ENCODE data around the gene CRIP1.

The CRIP1 gene

GRCh38 chr14:105440992-105441391 is 45.7 kb upstream of the CRIP1 start:
- H3K27me3 ChIP-seq (replicated peaks in 2 of 5; ENCODE audit: control insufficient read depth in 4 of 5, insufficient read depth in 5 of 5, low read length in 4 of 5): no peaks in the 10 kb centered on the region
- POLR2A ChIA-PET: no interaction called here
- DNase-seq: no peak
- peaks cover 2 to 64% (median 38%) of the 10 kb centered on the region in 4 experiments for H3K36me3 ChIP-seq (ENCODE audit: control insufficient read depth in 4 of 4, insufficient read depth in 4 of 4, low read length in 3 of 4)
- H3K4me3 ChIP-seq (ENCODE audit: control insufficient read depth in 1 of 7, extremely low read depth in 1 of 7, insufficient read depth in 4 of 7, low read depth in 2 of 7, low read length in 6 of 7): no peak overlapping the region
- CTCF ChIA-PET: no interaction called here
- WGBS (ENCODE audit: insufficient coverage): 95% methylated on average over 9 of the region's 9 CpGs
- H3K9me3 ChIP-seq (ENCODE audit: control extremely low read depth in 1 of 5, control insufficient read depth in 4 of 5, insufficient read depth in 2 of 5, low read depth in 1 of 5, low read length in 4 of 5): no peaks in the 10 kb centered on the region
- H3K27ac ChIP-seq (ENCODE audit: insufficient read depth in 1 of 2, low read depth in 1 of 2, low read length in 2 of 2, poor library complexity in 1 of 2, severe bottlenecking in 2 of 2): no peak overlapping the region
- no peaks in the 10 kb centered on the region for H3K4me1 ChIP-seq (ENCODE audit: control extremely low read depth in 1 of 4, control insufficient read depth in 4 of 4, insufficient read depth in 4 of 4, low read length in 3 of 4)

- ChIA-PET POLR2A (no interaction called here), CTCF (interaction anchor here (1.0 kb wide), 1 partner anchor 15 kb away, joined by 4 read pairs; no protein-coding TSS in a partner anchor)
- WGBS (ENCODE audit: insufficient coverage): 86% methylated on average over 17 of the region's 17 CpGs
Measured at GRCh38 chr14:105442125-105442524, 44.6 kb upstream of the CRIP1 start.

GRCh38 chr14:105442834-105443233 is 43.9 kb upstream of the CRIP1 start:
- WGBS (ENCODE audit: insufficient coverage): 90% methylated on average over 12 of the region's 12 CpGs
- ChIA-PET CTCF (no interaction called here), POLR2A (no interaction called here)
- H3K4me1 ChIP-seq (ENCODE audit: control extremely low read depth in 1 of 4, control insufficient read depth in 4 of 4, insufficient read depth in 4 of 4, low read length in 3 of 4): no peaks in the 10 kb centered on the region
- DNase-seq: no peak
- no peak overlapping the region for H3K4me3 ChIP-seq (ENCODE audit: control insufficient read depth in 1 of 7, extremely low read depth in 1 of 7, insufficient read depth in 4 of 7, low read depth in 2 of 7, low read length in 6 of 7)
- H3K27ac ChIP-seq (ENCODE audit: insufficient read depth in 1 of 2, low read depth in 1 of 2, low read length in 2 of 2, poor library complexity in 1 of 2, severe bottlenecking in 2 of 2): no peak overlapping the region
- H3K9me3 ChIP-seq (ENCODE audit: control extremely low read depth in 1 of 5, control insufficient read depth in 4 of 5, insufficient read depth in 2 of 5, low read depth in 1 of 5, low read length in 4 of 5): no peaks in the 10 kb centered on the region
- H3K36me3 ChIP-seq (ENCODE audit: control insufficient read depth in 4 of 4, insufficient read depth in 4 of 4, low read length in 3 of 4): peaks cover 0 to 62% (median 45%) of the 10 kb centered on the region in 4 experiments
- no peaks in the 10 kb centered on the region for H3K27me3 ChIP-seq (replicated peaks in 2 of 5; ENCODE audit: control insufficient read depth in 4 of 5, insufficient read depth in 5 of 5, low read length in 4 of 5)

More at GRCh38 chr14:105442125-105442524, 44.6 kb upstream of the CRIP1 start:
- no peaks in the 10 kb centered on the region for H3K9me3 ChIP-seq (ENCODE audit: control extremely low read depth in 1 of 5, control insufficient read depth in 4 of 5, insufficient read depth in 2 of 5, low read depth in 1 of 5, low read length in 4 of 5)
- H3K27me3 ChIP-seq (replicated peaks in 2 of 5; ENCODE audit: control insufficient read depth in 4 of 5, insufficient read depth in 5 of 5, low read length in 4 of 5): no peaks in the 10 kb centered on the region
- H3K4me1 ChIP-seq (ENCODE audit: control extremely low read depth in 1 of 4, control insufficient read depth in 4 of 4, insufficient read depth in 4 of 4, low read length in 3 of 4): no peaks in the 10 kb centered on the region
- H3K4me3 ChIP-seq (ENCODE audit: control insufficient read depth in 1 of 7, extremely low read depth in 1 of 7, insufficient read depth in 4 of 7, low read depth in 2 of 7, low read length in 6 of 7): no peak overlapping the region
- DNase-seq: no peak
- H3K36me3 ChIP-seq (ENCODE audit: control insufficient read depth in 4 of 4, insufficient read depth in 4 of 4, low read length in 3 of 4): peaks cover 0 to 65% (median 46%) of the 10 kb centered on the region in 4 experiments
- H3K27ac ChIP-seq (ENCODE audit: insufficient read depth in 1 of 2, low read depth in 1 of 2, low read length in 2 of 2, poor library complexity in 1 of 2, severe bottlenecking in 2 of 2): no peak overlapping the region

- Histone ChIP-seq H3K9me3 (ENCODE audit: control extremely low read depth in 1 of 5, control insufficient read depth in 4 of 5, insufficient read depth in 2 of 5, low read depth in 1 of 5, low read length in 4 of 5) (no peaks in the 10 kb centered on the region), H3K27me3 (replicated peaks in 2 of 5; ENCODE audit: control insufficient read depth in 4 of 5, insufficient read depth in 5 of 5, low read length in 4 of 5) (no peaks in the 10 kb centered on the region), H3K27ac (ENCODE audit: insufficient read depth in 1 of 2, low read depth in 1 of 2, low read length in 2 of 2, poor library complexity in 1 of 2, severe bottlenecking in 2 of 2) (no peak overlapping the region), H3K4me3 (ENCODE audit: control insufficient read depth in 1 of 7, extremely low read depth in 1 of 7, insufficient read depth in 4 of 7, low read depth in 2 of 7, low read length in 6 of 7) (no peak overlapping the region), H3K4me1 (ENCODE audit: control extremely low read depth in 1 of 4, control insufficient read depth in 4 of 4, insufficient read depth in 4 of 4, low read length in 3 of 4) (no peaks in the 10 kb centered on the region), H3K36me3 (ENCODE audit: control insufficient read depth in 4 of 4, insufficient read depth in 4 of 4, low read length in 3 of 4) (peaks cover 0 to 54% (median 37%) of the 10 kb centered on the region in 4 experiments)
- DNase-seq: no peak
- CTCF ChIA-PET: interaction anchor here (0.7 to 2.7 kb wide), 3 partner anchors 9 to 74 kb away, joined by 3 to 11 read pairs (median 4); no protein-coding TSS in a partner anchor
- POLR2A ChIA-PET: no interaction called here
- WGBS (ENCODE audit: insufficient coverage): 93% methylated on average over 17 of the region's 17 CpGs
Measured at GRCh38 chr14:105444859-105445258, 41.8 kb upstream of the CRIP1 start.

GRCh38 chr14:105445290-105445689 is 41.4 kb upstream of the CRIP1 start:
- POLR2A ChIA-PET: no interaction called here
- Histone ChIP-seq H3K27me3 (replicated peaks in 2 of 5; ENCODE audit: control insufficient read depth in 4 of 5, insufficient read depth in 5 of 5, low read length in 4 of 5) (no peaks in the 10 kb centered on the region), H3K36me3 (ENCODE audit: control insufficient read depth in 4 of 4, insufficient read depth in 4 of 4, low read length in 3 of 4) (peaks cover 0 to 54% (median 37%) of the 10 kb centered on the region in 4 experiments), H3K4me3 (ENCODE audit: control insufficient read depth in 1 of 7, extremely low read depth in 1 of 7, insufficient read depth in 4 of 7, low read depth in 2 of 7, low read length in 6 of 7) (no peak overlapping the region), H3K9me3 (ENCODE audit: control extremely low read depth in 1 of 5, control insufficient read depth in 4 of 5, insufficient read depth in 2 of 5, low read depth in 1 of 5, low read length in 4 of 5) (no peaks in the 10 kb centered on the region), H3K27ac (ENCODE audit: insufficient read depth in 1 of 2, low read depth in 1 of 2, low read length in 2 of 2, poor library complexity in 1 of 2, severe bottlenecking in 2 of 2) (no peak overlapping the region), H3K4me1 (ENCODE audit: control extremely low read depth in 1 of 4, control insufficient read depth in 4 of 4, insufficient read depth in 4 of 4, low read length in 3 of 4) (no peaks in the 10 kb centered on the region)
- no peak for DNase-seq
- 95% methylated on average over 24 of the region's 24 CpGs for WGBS (ENCODE audit: insufficient coverage)
- CTCF ChIA-PET: interaction anchor here (0.7 to 2.7 kb wide), 3 partner anchors 9 to 74 kb away, joined by 3 to 11 read pairs (median 4); no protein-coding TSS in a partner anchor

GRCh38 chr14:105445901-105446845 is 40.5 kb upstream of the CRIP1 start:
- H3K4me1 ChIP-seq (ENCODE audit: control extremely low read depth in 1 of 4, control insufficient read depth in 4 of 4, insufficient read depth in 4 of 4, low read length in 3 of 4): no peaks in the 10 kb centered on the region
- peaks cover 0 to 58% (median 40%) of the 10 kb centered on the region in 4 experiments for H3K36me3 ChIP-seq (ENCODE audit: control insufficient read depth in 4 of 4, insufficient read depth in 4 of 4, low read length in 3 of 4)
- ChIA-PET POLR2A (no interaction called here), CTCF (interaction anchor here (0.9 to 3.0 kb wide), 6 partner anchors 10 to 82 kb away, joined by 3 to 15 read pairs (median 8); no protein-coding TSS in a partner anchor)
- no peaks in the 10 kb centered on the region for H3K27me3 ChIP-seq (replicated peaks in 2 of 5; ENCODE audit: control insufficient read depth in 4 of 5, insufficient read depth in 5 of 5, low read length in 4 of 5)
- DNase-seq: no peak
- H3K9me3 ChIP-seq (ENCODE audit: control extremely low read depth in 1 of 5, control insufficient read depth in 4 of 5, insufficient read depth in 2 of 5, low read depth in 1 of 5, low read length in 4 of 5): no peaks in the 10 kb centered on the region
- no peak overlapping the region for H3K27ac ChIP-seq (ENCODE audit: insufficient read depth in 1 of 2, low read depth in 1 of 2, low read length in 2 of 2, poor library complexity in 1 of 2, severe bottlenecking in 2 of 2)
- H3K4me3 ChIP-seq (ENCODE audit: control insufficient read depth in 1 of 7, extremely low read depth in 1 of 7, insufficient read depth in 4 of 7, low read depth in 2 of 7, low read length in 6 of 7): no peak overlapping the region
- 95% methylated on average over 18 of the region's 26 CpGs for WGBS (ENCODE audit: insufficient coverage)

GRCh38 chr14:105446971-105447370 is 39.7 kb upstream of the CRIP1 start:
- peaks cover 0 to 64% (median 44%) of the 10 kb centered on the region in 4 experiments for H3K36me3 ChIP-seq (ENCODE audit: control insufficient read depth in 4 of 4, insufficient read depth in 4 of 4, low read length in 3 of 4)
- no peak overlapping the region for H3K4me3 ChIP-seq (ENCODE audit: control insufficient read depth in 1 of 7, extremely low read depth in 1 of 7, insufficient read depth in 4 of 7, low read depth in 2 of 7, low read length in 6 of 7)
- CTCF ChIA-PET: interaction anchor here (0.9 to 3.0 kb wide), 9 partner anchors 11 to 84 kb away, joined by 3 to 15 read pairs (median 5); partner anchors contain the start of gene CRIP1
- H3K27me3 ChIP-seq (replicated peaks in 2 of 5; ENCODE audit: control insufficient read depth in 4 of 5, insufficient read depth in 5 of 5, low read length in 4 of 5): no peaks in the 10 kb centered on the region
- no peak for DNase-seq
- no peaks in the 10 kb centered on the region for H3K4me1 ChIP-seq (ENCODE audit: control extremely low read depth in 1 of 4, control insufficient read depth in 4 of 4, insufficient read depth in 4 of 4, low read length in 3 of 4)
- WGBS (ENCODE audit: insufficient coverage): 84% methylated on average over 11 of the region's 14 CpGs
- POLR2A ChIA-PET: no interaction called here
- no peaks in the 10 kb centered on the region for H3K9me3 ChIP-seq (ENCODE audit: control extremely low read depth in 1 of 5, control insufficient read depth in 4 of 5, insufficient read depth in 2 of 5, low read depth in 1 of 5, low read length in 4 of 5)
- no peak overlapping the region for H3K27ac ChIP-seq (ENCODE audit: insufficient read depth in 1 of 2, low read depth in 1 of 2, low read length in 2 of 2, poor library complexity in 1 of 2, severe bottlenecking in 2 of 2)
